Eye (tissue), 1 donor: ENCODE results near the gene TMEM225.
"Not testable (repeated sequence)": the region's sequence is repeated elsewhere in the genome, so short reads cannot be mapped to it uniquely, and the experiment has no call there.

Experiments used
- DNase-seq: peaks from one replicate; pipeline ENCODE4 v3.0.0-alpha.2; 2015

The TMEM225 gene

DNA sequence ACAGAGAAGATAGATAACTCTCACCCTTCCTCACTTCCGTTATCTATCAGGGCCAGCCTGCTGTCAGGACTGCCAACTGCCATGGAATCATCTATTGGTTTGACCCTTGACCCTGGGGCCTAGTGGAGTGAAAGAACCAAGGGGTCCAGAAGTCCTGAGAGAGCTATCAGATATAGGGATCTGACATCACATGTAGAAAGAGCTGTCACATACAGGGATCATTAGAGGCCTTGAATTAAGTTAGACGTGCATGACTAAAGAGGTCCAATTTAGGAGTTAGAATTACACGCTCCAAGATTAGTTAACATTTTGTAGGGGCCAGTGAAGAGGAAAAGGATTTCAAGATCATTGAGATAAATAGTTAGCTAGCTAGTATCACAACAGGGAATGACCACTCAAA, at the start of gene TMEM225:
TSS of gene TMEM225 (minus strand) at position 101 of the 400 bp plus-strand sequence. CDS start 245 bp downstream, outside the sequence.
- peak; percentile 7 for DNase-seq

DNA sequence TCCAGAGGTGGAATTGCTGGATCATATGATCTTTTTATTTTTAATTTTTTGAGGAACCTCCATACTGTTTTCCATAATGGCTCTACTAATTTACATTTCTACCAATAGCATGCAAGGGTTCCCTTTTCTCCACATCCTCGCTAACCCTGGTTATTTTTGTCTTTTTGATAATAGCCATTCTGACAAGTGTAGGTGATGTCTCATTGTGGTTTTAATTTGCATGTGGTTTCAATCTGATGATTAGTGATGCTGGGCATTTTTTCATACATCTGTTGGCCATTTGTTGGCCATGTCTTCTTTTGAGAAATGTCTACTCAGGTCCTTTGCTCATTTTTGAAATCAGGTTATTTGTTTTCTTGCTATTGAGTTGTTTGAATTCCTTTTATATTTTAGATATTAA, 38.6 kb upstream of the TMEM225 start:
- no peak for DNase-seq

DNA sequence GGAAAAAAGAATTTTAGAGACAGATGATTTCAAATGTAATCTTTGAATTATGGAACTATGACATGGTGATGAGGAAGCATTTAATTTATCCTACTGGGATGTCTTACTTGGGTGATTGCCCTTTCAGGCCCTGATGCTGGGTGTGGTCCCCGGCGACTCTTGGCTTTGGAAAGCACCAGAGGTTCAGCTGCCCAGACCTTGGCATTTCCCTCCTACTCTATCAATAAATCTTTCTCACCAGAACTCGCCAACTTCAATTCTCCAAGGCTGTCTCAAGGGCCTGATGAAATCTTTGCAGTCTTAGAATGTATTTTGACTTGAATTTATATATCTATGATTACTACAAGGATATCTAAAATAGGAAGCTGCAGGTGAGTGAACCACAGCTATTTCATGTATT, 35.5 kb upstream of the TMEM225 start:
- DNase-seq: no peak

DNA sequence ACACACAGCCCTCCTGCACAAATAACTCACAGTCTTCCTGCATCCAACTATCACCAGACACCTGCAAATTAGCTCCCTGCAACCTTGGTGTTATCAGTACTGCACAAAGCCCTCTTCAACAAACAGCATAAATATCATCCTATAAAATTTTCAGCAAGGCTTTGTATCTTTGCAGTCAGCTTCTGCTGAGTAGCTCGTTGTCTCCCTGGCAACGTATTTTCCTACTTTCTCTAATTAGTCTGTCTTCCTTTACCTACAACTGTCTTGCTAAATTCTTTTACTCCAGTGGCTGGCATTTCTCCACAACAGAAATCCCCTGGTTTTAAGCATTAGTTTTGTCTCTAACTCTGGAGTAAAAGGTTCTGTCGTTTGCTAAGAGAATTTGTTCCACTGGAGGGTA, 20.4 kb upstream of the TMEM225 start:
- DNase-seq: no peak

GRCh38 chr11:123904932-123905331, 19.5 kb upstream of the TMEM225 start:
- no peak for DNase-seq

DNA sequence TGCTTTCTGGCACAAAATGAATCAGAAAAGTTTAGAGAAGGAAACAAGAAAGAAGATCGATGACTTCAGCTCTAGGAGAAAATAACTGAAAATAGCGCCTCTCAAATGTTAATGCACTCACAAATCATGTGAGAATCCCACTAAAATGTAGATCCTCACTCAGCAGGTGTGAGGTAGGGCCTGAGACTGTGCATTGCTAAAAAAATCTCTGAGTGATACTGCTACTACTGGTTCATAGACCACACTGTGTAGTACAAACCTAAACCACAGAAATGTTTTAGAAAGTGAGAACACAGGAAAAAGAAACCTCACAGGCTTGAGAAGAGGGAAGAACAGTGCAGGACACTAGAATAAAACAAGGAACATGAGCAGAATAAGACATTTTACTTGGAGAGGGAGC, 18.5 kb upstream of the TMEM225 start:
- DNase-seq: no peak

- DNase-seq: no peak
These were observed 16.4 kb upstream of the TMEM225 start, which contains the start of gene OR8D4 for GRCh38 chr11:123901867-123902266. OR8D4 (plus strand) TSS chr11:123902167; CDS start chr11:123906432, 4,265 bp downstream.

GRCh38 chr11:123899792-123900191, 14.3 kb upstream of the TMEM225 start:
- no peak for DNase-seq

GRCh38 chr11:123892031-123892430, 6.6 kb upstream of the TMEM225 start:
- DNase-seq: peak; percentile 1

GRCh38 chr11:123880912-123881311, 4.6 kb downstream of the TMEM225 start:
- no peak for DNase-seq

DNA sequence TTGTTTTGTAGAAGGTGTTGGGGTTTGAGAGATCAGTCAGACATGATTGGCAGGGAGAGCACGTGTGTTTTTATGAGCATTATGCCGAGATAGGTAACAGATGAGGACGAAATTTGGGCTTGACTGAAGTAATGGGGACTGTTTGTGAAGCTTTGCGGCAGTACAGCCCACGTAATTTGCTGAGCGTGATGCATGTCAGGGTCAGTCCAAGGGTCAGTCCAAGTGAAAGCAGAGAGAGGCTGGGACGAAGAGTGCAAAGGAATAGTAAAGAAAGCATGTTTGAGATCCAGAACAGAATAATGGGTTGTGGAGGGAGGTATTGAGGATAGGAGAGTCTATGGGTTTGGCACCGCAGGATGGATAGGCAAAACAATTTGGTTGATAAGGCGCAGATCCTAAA, 17.7 kb downstream of the TMEM225 start:
- DNase-seq: not testable (repeated sequence)

DNA sequence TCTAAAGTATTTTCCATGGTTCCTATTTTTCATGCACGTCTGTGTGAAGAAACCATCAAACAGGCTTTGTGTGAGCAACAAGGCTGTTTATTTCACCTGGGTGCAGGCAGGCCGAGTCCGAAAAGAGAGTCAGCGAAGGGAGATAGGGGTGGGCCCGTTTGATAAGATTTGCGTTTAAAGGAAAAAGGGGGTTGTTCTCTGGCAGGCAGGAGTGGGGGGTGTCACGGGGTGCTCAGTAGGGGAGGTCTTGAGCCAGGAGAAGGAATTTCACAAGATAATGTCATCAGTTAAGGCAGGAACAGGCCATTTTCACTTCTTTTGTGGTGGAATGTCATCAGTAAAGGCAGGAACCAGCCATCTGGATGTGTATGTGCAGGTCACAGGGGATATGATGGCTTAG, 20.2 kb downstream of the TMEM225 start:
- DNase-seq: not testable (repeated sequence)

DNA sequence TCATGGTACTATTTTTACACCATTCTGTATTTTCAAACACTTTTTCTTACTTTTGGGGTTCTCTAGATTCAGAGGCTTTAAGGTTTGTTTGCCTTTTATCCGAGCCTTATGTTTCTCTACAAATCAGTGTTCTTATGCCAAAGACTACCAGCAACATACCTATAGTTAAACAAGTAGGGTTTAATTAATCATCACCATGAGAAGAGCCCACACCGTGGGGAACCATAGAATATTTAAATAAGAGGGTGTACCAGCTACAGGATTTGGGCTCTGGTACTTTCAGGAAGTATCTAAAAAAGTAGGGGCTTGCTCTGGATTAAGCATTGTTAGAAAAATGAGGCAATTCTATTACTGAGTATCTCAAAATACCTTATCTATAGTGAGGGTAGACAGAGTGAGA, 25.7 kb downstream of the TMEM225 start:
- DNase-seq: no peak

DNA sequence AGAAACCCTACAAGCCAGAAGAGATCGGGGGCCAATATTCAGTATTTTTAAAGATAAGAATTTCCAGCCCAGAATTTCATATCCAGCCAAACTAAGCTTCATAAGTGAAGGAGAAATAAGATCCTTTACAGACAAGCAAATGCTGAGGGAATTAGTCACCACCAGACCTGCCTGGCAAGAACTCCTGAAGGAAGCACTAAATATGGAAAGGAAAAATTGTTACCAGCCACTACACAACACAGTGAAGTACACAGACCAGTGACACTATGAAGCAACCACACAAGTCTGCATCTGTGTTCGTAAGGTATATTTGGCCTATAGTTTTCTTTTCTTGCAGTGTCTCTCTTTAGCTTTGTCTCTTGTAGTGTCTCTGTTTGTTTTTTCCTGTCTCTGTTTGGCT, 29.0 kb downstream of the TMEM225 start:
- no peak for DNase-seq

- DNase-seq: no peak
These were observed 32.4 kb downstream of the TMEM225 start for GRCh38 chr11:123853038-123853437.

DNA sequence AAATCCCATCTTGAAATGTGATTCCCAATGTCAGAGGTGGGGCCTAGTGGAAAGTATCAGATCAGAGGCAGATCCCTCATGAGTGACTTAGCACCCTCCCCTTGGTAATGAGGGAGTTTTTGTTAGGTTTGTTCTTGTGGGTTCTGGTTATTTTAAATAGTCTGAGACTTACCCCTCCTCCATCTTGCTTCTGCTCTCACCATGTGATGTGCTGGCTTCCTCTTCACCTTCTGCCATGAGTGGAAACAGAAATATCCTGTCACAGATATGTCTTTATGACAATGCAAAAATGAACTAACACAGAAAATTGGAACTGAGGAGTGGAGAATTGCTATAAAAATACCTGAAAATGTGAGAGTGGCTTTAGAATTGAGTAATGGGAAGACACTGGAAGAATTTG, 33.1 kb downstream of the TMEM225 start:
- DNase-seq: no peak

GRCh38 chr11:123851110-123851509, 34.4 kb downstream of the TMEM225 start:
- DNase-seq: no peak

- DNase-seq: no peak
These were observed 44.3 kb downstream of the TMEM225 start for GRCh38 chr11:123841174-123841573.

GRCh38 chr11:123839131-123839530, 46.3 kb downstream of the TMEM225 start:
- DNase-seq: no peak

DNA sequence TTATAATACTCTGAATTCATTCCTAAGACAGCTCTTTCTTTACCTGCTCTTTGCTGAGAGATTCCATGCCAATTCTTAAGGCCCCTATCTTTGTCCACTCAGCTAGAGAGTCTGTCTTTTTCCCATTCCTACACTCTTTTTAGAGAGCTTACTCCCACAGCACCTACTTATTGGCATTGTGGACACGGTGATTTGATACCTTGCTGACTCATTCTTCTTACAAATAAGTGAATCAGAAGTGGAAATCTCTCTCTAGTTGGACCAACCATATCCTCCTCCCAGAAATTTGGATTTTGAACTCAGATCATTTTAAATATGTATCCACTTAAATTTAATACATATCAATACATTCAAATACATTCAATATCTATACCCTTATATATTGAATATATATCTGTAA, 46.8 kb downstream of the TMEM225 start:
- no peak for DNase-seq

- DNase-seq: no peak
These were observed 47.3 kb downstream of the TMEM225 start for GRCh38 chr11:123838199-123838598.

DNA sequence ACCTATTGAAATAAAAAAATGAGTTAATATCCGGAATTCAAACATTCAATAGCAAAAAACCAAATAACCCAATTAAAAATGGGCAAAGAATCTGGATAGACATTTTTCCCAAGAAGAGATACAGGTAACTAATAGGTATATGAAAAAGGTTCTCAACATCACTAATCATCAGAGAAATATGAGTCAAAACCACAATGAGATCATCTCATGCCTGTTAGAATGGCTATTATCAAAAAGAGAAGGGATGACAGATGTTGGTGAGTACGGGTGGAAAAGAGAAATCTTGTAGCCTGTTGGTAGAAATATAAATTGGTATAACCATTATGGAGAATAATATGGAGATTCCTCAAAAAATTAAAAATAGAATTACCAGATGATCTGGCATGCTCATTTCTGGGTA, 52.4 kb downstream of the TMEM225 start:
- no peak for DNase-seq
